NCI-H187 (cell line): ENCODE data around the gene ACSS2.

ENCODE experiments used
- DNase-seq, 2 experiments: peaks; one replicate each; lab custom pipeline; 2025; lab: John Stamatoyannopoulos, UW

ACSS2 gene

DNA sequence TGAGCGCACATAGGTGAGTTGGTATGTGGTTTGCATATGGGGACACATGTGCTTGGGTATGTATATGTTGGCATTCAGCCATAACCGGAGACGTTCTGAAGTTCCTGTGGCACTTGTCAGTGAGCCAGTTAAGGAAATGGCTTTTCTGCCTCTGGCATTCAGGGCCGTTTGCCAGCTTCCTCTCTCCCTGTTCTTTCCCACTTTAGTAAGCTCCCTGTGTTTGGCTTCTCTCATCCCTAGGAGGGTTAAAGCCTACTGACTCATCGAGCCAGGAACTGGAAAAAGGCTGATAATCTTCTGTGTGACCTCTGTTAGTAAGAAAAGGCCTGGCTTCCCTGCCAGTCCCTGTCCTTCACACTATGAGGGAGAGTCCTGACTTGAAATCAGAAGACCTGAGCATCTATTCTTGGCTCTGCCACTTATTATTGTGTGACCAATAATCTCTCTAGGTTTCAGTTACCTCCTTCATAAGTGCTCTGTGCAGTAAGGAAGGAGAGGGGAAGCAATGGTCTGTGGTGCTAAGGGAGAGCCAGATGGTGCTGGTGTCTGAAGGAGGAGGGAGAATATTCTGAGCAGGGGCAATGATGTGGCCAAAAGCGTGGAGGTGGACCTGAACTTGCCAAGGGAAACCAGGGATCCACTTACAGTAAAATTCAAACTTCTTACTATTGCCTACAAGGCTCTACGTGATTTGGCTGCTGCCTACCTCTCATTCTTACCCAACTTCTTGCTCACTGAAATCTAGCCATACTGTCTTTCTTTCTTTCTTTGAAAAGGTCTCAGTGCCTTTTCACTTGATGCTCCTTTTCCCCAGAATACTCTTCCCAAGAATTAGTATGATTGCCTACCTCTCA lies 31.4 kb downstream of the ACSS2 start:
- no peak for DNase-seq

DNA sequence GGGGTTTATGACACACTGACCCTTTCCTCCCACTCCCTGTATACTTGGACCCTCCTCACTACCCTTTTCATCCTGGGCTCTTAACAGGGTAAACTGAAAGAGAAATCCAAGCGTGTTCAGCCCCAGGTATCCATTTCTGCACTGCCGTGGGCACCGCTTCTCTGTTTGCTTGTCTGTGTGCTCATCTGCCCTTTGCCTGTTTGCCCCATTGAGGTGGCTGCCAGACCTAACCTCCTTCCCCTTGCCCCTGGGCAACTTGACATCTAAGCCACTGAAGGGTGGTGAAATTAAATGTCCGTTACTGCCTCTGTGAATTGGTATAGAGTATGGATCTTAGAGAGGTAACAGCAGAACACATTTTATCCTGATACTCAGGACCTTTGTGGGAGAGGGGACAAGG lies 38.7 kb downstream of the ACSS2 start:
- DNase-seq = no peak

DNA sequence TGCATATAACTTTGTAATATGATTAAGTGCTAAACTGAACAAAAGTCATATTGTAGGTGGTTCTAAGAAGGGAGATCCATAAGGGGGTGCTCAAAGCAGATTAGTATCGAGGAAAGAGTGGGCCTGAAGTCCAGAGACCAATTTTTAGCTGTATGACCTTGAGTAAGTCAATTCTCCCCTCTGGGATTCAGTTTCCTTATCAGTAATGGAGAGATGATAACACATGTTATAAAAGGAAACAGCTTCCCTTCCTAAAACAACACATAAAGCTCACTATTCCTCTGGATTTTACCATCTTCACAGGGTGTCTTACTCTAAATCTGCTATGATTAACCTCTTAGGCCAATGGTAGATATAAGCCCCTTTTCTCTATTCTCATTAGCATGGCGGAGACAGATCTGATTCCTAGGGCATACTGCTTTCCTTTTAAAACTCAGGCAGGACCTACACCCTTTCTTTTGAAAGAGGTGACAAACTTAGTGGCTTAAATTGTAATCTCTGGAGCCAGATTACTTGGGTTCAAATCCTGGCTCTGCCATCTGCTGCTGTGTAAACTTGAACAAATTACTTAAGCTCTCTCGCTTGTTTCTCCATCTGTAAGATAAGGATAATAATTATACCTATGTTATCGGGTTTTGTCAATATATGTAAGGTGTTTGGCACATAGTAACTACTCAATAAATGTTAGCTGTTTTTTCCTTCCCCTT lies 39.5 kb downstream of the ACSS2 start:
- DNase-seq = no peak

GRCh38 chr20:34916774-34917354 lies 40.5 kb downstream of the ACSS2 start:
- DNase-seq = no peak

GRCh38 chr20:34920055-34920454 lies 43.6 kb downstream of the ACSS2 start:
- no peak for DNase-seq

DNA sequence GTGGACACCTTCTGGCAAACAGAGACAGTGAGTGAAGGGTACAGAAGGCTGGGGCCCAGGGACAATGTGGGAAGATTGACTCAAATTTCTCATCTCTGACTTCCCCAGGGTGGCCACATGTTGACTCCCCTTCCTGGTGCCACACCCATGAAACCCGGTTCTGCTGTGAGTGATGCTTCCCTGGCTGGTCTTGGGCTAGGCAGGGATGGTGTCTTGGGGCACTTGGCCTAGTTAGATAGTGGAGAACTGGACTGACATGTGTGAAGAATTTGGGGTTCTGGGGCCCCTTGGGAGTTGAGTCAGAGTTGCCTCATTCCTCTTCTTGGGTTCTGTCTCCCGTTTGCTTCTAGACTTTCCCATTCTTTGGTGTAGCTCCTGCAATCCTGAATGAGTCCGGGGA lies 45.0 kb downstream of the ACSS2 start:
- no peak for DNase-seq

DNA sequence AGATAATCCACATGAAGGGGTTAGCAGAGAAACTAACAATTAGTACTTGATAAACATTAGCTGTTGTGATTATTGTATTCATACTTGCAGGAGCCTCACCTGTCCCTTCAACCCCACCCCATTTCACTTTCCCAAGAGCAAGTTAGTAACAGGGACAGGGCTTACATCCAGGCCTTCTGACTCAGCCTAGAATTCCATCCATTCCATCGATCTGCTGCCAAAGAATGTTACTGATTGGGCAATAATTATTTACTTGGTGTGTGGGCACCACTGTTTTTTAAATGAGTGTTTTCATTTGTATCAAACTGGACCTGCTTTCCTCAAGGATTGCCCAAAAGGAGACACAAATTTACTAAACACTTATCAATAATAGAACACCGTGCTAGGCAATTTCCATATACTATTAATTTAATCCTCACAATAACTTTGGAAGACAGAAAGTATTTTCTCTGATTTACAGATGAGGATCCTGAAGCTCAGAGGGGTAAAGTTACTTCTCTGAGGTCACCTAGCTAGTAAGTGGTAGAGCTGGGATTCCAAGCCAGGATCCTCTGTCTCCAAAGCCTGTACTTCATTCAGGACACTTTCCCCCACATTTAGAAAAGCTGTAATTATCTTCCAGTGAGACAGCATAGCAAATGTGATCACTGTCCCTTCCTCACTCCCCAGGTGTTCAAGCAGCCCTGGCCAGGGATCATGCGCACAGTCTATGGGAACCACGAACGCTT lies 46.4 kb downstream of the ACSS2 start:
- DNase-seq = no peak

DNA sequence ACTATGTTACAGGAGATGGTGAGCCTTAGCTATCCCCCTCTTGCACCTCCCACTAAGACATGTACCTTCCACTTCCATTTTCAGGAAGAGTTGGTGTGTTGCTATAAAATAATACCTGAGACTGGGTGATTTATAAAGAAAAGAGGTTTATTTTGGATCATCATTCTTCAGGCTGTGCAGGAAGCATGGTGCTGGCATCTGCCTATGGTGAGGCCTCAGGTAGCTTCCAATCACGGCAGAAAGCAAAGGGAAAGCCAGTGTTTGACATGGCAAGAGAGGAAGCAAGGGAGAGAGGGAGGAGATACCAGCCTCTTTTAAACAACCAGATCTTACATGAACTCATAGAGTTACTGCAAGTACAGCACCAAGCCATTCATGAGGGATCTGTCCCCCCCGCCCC lies 47.0 kb downstream of the ACSS2 start:
- DNase-seq = no peak

DNA sequence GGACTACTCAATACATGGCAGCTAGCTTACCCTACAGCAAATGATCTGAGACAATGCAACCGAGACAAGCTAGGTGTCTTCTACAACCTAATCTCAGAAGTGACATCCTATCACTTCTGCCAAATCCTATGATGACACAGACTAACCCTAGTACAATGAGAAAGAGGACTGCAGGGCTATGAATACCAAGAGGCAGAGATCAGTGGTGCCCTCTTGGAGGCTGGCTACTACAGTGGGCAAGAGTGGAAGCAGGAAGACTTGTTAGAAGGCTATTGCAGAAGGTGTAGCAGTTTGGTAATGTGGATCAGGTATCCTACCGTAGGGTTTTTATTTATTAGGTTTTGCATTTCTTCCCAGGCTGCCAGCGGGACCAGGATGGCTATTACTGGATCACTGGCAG lies 48.9 kb downstream of the ACSS2 start:
- DNase-seq = no peak

DNA sequence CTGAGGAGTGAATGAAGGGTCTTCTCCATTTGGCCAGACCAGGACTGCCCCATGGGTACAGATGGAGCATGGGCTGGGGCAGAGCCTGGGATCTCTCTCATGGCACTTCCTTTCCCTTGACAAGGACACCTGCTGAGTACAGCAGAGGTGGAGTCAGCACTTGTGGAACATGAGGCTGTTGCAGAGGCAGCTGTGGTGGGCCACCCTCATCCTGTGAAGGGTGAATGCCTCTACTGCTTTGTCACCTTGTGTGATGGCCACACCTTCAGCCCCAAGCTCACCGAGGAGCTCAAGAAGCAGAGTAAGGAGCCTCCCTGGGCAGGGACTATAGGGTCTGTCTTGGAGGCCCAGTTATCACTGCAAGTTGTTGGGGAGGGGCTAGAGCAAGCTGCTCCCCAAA lies 49.6 kb downstream of the ACSS2 start:
- no peak for DNase-seq

DNA sequence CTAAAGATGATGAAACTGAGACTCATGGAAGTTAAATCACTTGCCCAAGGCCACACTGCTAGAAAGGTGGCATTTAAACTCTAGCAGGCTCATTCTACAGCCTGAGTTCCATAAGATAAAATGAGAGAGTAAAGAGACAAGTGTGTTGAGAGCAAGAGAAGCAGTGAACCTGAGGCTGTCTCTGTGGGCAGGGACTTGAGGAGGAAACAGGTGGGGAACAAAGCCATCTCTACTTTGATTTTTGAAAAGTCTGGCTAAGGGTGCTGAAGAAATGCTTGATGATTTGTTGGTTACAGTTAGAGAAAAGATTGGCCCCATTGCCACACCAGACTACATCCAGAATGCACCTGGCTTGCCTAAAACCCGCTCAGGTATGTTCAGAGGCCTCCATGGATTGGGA lies 50.2 kb downstream of the ACSS2 start:
- no peak for DNase-seq

DNA sequence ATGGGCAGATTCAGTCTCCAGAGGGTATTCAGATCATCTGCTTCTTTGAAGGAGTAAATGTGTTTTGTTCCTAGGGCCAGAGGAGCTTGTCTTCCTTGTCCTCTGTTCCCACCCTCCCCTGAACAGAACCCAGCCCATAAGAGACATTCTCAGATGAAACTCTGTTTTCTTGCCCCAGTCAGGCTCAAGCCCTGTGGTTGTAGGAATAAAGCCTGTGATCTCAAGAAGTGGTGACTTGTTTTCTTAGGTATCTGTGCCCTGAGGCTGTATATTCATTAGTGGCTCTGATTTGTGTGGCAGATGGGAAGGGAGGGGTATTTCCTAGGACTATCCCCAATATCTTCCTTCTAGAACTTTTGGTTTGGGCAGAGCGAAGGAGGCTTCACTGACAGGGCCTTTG lies 51.3 kb downstream of the ACSS2 start:
- DNase-seq = no peak

DNA sequence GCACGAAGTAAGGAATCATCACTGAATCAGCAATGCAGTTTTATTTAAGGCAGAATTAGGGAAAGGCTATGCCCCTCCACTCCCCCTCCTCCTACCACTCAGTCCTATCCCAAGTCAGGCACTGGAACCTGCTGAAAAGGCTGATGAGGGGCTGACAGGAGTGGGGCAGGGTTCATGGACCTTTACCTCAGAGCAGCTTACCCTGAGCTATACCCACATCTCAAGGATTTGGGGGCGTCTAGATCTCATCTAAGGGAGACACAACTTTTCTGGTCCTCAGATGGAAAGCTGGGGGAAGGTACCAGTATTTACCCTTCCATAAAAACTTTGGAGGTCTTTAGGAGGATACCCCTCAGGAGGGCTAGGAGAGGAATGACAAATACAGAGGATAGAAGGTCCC lies 52.0 kb downstream of the ACSS2 start:
- no peak for DNase-seq

DNA sequence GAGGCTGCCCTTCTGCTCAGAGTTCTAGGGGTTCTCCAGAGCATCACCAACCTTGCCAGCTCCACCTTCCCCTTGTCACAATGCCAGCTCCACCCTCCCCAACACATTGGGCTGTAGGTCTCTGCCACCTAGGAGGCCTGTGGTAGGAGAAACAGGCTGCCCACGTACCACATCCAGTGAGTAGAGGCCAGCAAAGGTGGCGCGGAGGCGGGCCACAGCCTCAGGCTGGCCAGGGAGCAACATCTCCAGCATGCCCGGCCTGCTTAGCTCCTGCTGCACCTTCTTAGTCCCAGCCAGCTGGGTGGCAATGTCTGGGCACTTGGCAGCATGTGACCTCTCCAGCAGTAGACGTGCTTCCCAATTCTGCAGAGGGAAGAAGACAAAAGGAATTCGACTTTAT lies 55.4 kb downstream of the ACSS2 start:
- DNase-seq = no peak

- DNase-seq = no peak
These were observed 62.2 kb downstream of the ACSS2 start for GRCh38 chr20:34938466-34939163.

DNA sequence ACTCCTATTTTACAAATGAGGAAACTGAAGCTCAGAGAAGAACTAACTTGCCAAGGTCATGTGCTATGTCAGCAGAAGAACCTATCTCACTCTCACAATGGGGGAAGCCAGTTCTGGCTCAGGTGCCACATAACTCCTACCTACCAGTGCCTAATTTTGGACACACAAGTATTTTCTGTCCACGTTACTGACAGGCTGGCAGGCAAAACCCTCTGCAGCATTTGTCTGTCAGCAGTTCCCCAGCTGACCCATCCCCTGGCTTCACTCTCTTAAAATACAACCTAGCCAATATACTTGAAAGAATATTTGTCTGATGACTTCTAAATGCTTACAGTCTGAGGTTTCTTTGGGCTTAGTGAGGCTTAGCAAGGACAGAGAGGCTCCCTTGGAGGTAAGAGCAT lies 63.7 kb downstream of the ACSS2 start:
- no peak for DNase-seq

GRCh38 chr20:34941226-34941625 lies 64.8 kb downstream of the ACSS2 start:
- DNase-seq = no peak

DNA sequence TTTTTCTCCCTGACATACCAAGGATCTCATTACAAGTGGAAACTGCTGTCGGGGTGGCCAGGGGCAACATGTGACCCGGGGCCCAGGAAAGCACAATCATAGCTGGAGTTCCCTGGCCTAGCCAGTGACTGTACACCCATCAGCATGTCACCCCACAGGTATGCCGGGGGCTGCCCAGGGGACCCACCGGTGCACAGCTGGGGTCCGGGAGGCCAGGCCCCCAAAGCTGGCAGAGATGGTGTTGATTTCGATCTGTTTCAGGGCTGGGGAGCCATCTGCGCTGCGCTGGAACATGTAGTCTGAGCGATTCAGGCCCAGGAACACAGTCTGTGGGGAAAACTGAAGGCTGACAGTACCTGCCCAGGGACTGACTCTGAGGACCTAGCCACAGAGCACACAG lies 65.9 kb downstream of the ACSS2 start:
- DNase-seq = no peak

DNA sequence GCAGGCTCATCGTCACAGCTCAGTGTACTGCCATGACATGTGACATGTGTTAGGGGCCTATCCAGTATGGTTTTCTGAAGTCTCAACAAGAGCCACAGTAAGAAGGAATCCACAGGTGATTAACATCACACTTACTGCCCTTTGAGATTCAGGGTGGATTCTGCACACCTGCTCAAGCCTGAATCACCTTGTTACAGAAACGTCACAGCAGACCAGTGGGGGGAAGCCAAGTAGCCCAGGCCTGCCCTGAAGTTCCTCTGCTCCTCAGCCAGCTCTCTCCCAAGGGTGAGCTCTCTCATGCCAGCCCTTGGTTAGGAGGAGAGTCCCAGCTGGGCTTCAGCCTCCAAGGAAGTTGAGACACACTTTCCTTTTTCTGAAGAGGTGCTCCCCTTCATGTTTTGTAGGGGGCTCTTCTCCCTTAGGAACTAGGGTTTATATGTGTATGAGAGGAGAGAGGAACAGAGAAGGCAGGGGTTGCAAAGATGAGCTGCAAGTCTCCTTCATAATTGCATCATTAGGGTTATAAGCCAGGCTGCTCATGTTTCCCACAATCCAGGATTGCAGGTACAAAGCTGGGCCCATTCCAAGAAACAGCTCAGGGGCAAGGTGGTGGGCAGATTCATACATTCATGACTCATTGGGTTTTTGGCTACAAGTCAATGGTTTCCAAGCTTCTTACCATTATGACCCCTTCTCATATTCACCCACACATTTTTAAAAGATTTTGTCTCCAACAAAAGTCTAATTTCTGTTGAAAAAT lies 67.6 kb downstream of the ACSS2 start:
- DNase-seq = no peak

GRCh38 chr20:34945315-34946077 lies 69.1 kb downstream of the ACSS2 start:
- no peak for DNase-seq
